Liver (tissue), 9 donors: ENCODE data around the gene CHCHD1. TPM values are rescaled to one million over a fixed set of nuclear protein-coding genes. Genes with fewer than 3 reads are reported as not detected.

ENCODE experiments used
- DNase-seq: peaks from one replicate; pipeline ENCODE4 v3.0.0-alpha.2; 2017; ENCODE audit warnings: low spot score
- H3K27ac ChIP-seq, 2 donors: one replicate each; pipeline ENCODE4 v1.7.0; 2013; ENCODE audit warnings: inconsistent platforms in 2 of 2, low read length in 2 of 2, control low read depth in 1 of 2, low read depth in 1 of 2, mild to moderate bottlenecking in 1 of 2
- H3K27me3 ChIP-seq, 4 donors: one replicate each; pipeline versions ENCODE4 v1.6.1 to v1.7.0; 2013; ENCODE audit warnings: low read length in 3 of 4, inconsistent platforms in 1 of 4, mild to moderate bottlenecking in 1 of 4, moderate library complexity in 1 of 4; ENCODE audit not compliant: control insufficient read depth in 4 of 4, insufficient read depth in 4 of 4
- H3K36me3 ChIP-seq, 4 donors: one replicate each; pipeline versions ENCODE4 v1.6.1 to v1.7.0; 2013; ENCODE audit warnings: low read length in 3 of 4, mild to moderate bottlenecking in 3 of 4, low read depth in 1 of 4, moderate library complexity in 1 of 4; ENCODE audit not compliant: control insufficient read depth in 4 of 4, insufficient read depth in 3 of 4
- H3K4me1 ChIP-seq, 4 donors: one replicate each; pipeline versions ENCODE4 v1.6.1 to v1.7.0; 2013; ENCODE audit warnings: low read length in 3 of 4, mild to moderate bottlenecking in 3 of 4, moderate library complexity in 1 of 4; ENCODE audit not compliant: control insufficient read depth in 4 of 4, insufficient read depth in 4 of 4
- H3K4me3 ChIP-seq, 3 donors: one replicate each; pipeline versions ENCODE4 v1.6.1 to v1.7.0; 2013; ENCODE audit warnings: low read length in 3 of 3, control low read depth in 1 of 3, low read depth in 1 of 3, mild to moderate bottlenecking in 1 of 3
- H3K9ac ChIP-seq, 2 donors: one replicate each; pipeline ENCODE4 v1.7.0; 2013; ENCODE audit warnings: low read length in 2 of 2, mild to moderate bottlenecking in 2 of 2, moderate library complexity in 2 of 2, control low read depth in 1 of 2, low read depth in 1 of 2
- H3K9me3 ChIP-seq, 4 donors: one replicate each; pipeline versions ENCODE4 v1.6.1 to v1.7.0; 2013; ENCODE audit warnings: low read length in 3 of 4; ENCODE audit not compliant: control insufficient read depth in 4 of 4
- EGR1 ChIP-seq, 2 donors: IDR thresholded peaks; 2 replicates each; pipeline ENCODE4 v1.6.1; 2016 to 2018; ENCODE audit warnings: antibody characterized with exemption in 2 of 2, low read depth in 2 of 2
- GABPA ChIP-seq, 2 donors: IDR thresholded peaks in 1 of 2; conservative IDR thresholded peaks in 1 of 2; 2 replicates each; pipeline ENCODE4 v1.6.1; 2016; ENCODE audit warnings: antibody characterized with exemption in 2 of 2, mild to moderate bottlenecking in 1 of 2, moderate library complexity in 1 of 2
- HNF4A ChIP-seq, 2 donors: conservative IDR thresholded peaks; 2 replicates each; pipeline ENCODE4 v1.6.1; 2016; ENCODE audit warnings: antibody characterized with exemption in 2 of 2, mild to moderate bottlenecking in 2 of 2
- JUND ChIP-seq, 2 donors: IDR thresholded peaks; 2 replicates each; pipeline ENCODE4 v1.6.1; 2016; ENCODE audit warnings: antibody characterized with exemption in 2 of 2
- NR2F2 ChIP-seq: IDR thresholded peaks from 2 replicates; pipeline ENCODE4 v1.6.1; 2016; ENCODE audit warnings: antibody characterized with exemption
- RAD21 ChIP-seq, 2 donors: IDR thresholded peaks; 2 replicates each; pipeline ENCODE4 v1.6.1; 2016; ENCODE audit warnings: antibody characterized with exemption in 2 of 2, mild to moderate bottlenecking in 2 of 2
- SP1 ChIP-seq: IDR thresholded peaks from 2 replicates; pipeline ENCODE4 v1.6.1; 2018; ENCODE audit warnings: antibody characterized with exemption, mild to moderate bottlenecking
- TAF1 ChIP-seq: conservative IDR thresholded peaks from 2 replicates; pipeline ENCODE4 v1.6.1; 2016; ENCODE audit warnings: antibody characterized with exemption, mild to moderate bottlenecking
- YY1 ChIP-seq: IDR thresholded peaks from 2 replicates; pipeline ENCODE4 v1.6.1; 2016; ENCODE audit warnings: antibody characterized with exemption, mild to moderate bottlenecking
- WGBS: extraction: QIAGEN DNeasy Blood & Tissue Kit; methylation state at CpG from one replicate; pipeline ENCODE4 v1.1.7; 2013; 5-methylcytosine and 5-hydroxymethylcytosine counted together
- polyA plus RNA-seq, 2 donors: library from polyadenylated mRNA; stranded (reverse) in 1 of 2; unstranded in 1 of 2; fragments of 200-250 nt in 1 of 2; fragments of >200 nt in 1 of 2; fragmentation: Nextera tagmentation in 1 of 2; extraction: Ambion mirVana in 1 of 2; gene quantifications; one replicate each; pipeline versions ENCODE4 v1.2.1 to v1.2.3, GENCODE V29; 2013 to 2015
- total RNA-seq, 2 donors: library from RNA; depleted of rRNA; stranded (reverse); fragments of >200 nt; gene quantifications; one replicate each; pipeline ENCODE4 v1.2.3, GENCODE V29; 2014
- TF ChIP-seq, protein P1 (sequence below): fragments of 150-350 bp; IDR thresholded peaks from 2 replicates; pipeline ENCODE4 v1.5.1; 2017; ENCODE audit warnings: improper control_type of control experiment, low read depth, low read length; ENCODE audit not compliant: missing input control
- TF ChIP-seq, protein P2 (sequence below): IDR thresholded peaks from 2 replicates; pipeline ENCODE4 v1.6.1; 2016; ENCODE audit warnings: antibody characterized with exemption
- TF ChIP-seq, protein P3 (sequence below): IDR thresholded peaks from 2 replicates; pipeline ENCODE4 v1.6.1; 2016; ENCODE audit warnings: antibody characterized with exemption
- donor health status: healthy.
- donor health status: healthy.
- donor health status: healthy.
- donor health status: healthy.
- donor health status: healthy.

The CHCHD1 gene
- total and polyA plus RNA-seq, 4 donors, result 7.6 to 47.4 (median 23.1) TPM

DNA sequence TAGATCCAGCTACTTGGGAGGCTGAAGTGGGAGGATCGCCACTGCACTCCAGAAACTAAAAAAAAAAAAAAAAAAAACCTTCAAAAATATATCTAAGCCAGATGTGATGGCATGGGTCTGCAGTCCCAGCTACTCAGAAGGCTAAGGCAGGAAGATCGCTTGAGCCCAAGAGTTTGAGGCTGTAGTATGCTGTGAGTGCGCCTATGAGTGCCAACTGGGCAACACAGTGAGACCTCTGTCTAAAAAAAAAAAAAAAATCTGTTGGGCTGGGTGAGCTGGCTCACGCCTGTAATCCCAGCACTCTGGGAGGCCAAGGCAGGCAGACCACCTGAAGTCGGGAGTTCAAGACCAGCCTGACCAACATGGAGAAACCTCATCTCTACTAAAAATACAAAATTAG, 2.8 kb upstream of the CHCHD1 start:
- H3K9me3 ChIP-seq, result no peaks in the 10 kb centered on the region
- no peak for DNase-seq
- 96% methylated on average over 5 of the region's 5 CpGs for WGBS
- peaks cover 4 to 12% (median 5%) of the 10 kb centered on the region in 4 donors for H3K36me3 ChIP-seq
- H3K4me1 ChIP-seq, result peaks cover 0 to 34% (median 32%) of the 10 kb centered on the region in 4 donors
- H3K4me3 ChIP-seq, result no peak overlapping the region
- TF ChIP-seq EGR1 (IDR thresholded peaks at IDR 0.05; ENCODE audit: low read depth in 2 of 2), result no peak
- TF ChIP-seq, protein P1, sequence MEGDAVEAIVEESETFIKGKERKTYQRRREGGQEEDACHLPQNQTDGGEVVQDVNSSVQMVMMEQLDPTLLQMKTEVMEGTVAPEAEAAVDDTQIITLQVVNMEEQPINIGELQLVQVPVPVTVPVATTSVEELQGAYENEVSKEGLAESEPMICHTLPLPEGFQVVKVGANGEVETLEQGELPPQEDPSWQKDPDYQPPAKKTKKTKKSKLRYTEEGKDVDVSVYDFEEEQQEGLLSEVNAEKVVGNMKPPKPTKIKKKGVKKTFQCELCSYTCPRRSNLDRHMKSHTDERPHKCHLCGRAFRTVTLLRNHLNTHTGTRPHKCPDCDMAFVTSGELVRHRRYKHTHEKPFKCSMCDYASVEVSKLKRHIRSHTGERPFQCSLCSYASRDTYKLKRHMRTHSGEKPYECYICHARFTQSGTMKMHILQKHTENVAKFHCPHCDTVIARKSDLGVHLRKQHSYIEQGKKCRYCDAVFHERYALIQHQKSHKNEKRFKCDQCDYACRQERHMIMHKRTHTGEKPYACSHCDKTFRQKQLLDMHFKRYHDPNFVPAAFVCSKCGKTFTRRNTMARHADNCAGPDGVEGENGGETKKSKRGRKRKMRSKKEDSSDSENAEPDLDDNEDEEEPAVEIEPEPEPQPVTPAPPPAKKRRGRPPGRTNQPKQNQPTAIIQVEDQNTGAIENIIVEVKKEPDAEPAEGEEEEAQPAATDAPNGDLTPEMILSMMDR, result no peak
- TF ChIP-seq NR2F2, result no peak
- no peak for TF ChIP-seq SP1
- H3K9ac ChIP-seq, result no peak overlapping the region
- H3K27me3 ChIP-seq, result no peaks in the 10 kb centered on the region
- no peak overlapping the region for H3K27ac ChIP-seq

- no peak overlapping the region for H3K9ac ChIP-seq
- 88% methylated on average over 3 of the region's 3 CpGs for WGBS
Observed at GRCh38 chr10:73779539-73780197, 2.2 kb upstream of the CHCHD1 start.

More at GRCh38 chr10:73779539-73780197, 2.2 kb upstream of the CHCHD1 start:
- Histone ChIP-seq H3K36me3 (peaks cover 4 to 12% (median 5%) of the 10 kb centered on the region in 4 donors), H3K4me1 (peaks cover 0 to 31% (median 29%) of the 10 kb centered on the region in 4 donors), H3K27me3 (no peaks in the 10 kb centered on the region), H3K9me3 (no peaks in the 10 kb centered on the region), H3K4me3 (no peak overlapping the region), H3K27ac (no peak overlapping the region)
- TF ChIP-seq, protein P2, sequence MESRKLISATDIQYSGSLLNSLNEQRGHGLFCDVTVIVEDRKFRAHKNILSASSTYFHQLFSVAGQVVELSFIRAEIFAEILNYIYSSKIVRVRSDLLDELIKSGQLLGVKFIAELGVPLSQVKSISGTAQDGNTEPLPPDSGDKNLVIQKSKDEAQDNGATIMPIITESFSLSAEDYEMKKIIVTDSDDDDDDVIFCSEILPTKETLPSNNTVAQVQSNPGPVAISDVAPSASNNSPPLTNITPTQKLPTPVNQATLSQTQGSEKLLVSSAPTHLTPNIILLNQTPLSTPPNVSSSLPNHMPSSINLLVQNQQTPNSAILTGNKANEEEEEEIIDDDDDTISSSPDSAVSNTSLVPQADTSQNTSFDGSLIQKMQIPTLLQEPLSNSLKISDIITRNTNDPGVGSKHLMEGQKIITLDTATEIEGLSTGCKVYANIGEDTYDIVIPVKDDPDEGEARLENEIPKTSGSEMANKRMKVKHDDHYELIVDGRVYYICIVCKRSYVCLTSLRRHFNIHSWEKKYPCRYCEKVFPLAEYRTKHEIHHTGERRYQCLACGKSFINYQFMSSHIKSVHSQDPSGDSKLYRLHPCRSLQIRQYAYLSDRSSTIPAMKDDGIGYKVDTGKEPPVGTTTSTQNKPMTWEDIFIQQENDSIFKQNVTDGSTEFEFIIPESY, result no peak
- TF ChIP-seq SP1 (no peak), RAD21 (IDR thresholded peaks at IDR 0.05) (no peak), JUND (IDR thresholded peaks at IDR 0.05) (no peak), EGR1 (IDR thresholded peaks at IDR 0.05; ENCODE audit: low read depth in 2 of 2) (no peak), YY1 (no peak), HNF4A (conservative IDR thresholded peaks at IDR 0.05) (no peak), GABPA (IDR thresholded peaks at IDR 0.05 in 1 of 2, conservative IDR thresholded peaks at IDR 0.05 in 1 of 2) (no peak), TAF1 (no peak)
- TF ChIP-seq, protein P3, sequence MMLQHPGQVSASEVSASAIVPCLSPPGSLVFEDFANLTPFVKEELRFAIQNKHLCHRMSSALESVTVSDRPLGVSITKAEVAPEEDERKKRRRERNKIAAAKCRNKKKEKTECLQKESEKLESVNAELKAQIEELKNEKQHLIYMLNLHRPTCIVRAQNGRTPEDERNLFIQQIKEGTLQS, result no peak
- TF ChIP-seq, protein P1, result no peak
- no peak for DNase-seq
